Skeletal muscle cell (primary cell): ENCODE data around the gene RASA3.
"Not testable (repeated sequence)": the region's sequence is repeated elsewhere in the genome, so short reads cannot be mapped to it uniquely, and the experiment has no call there.

Experiments used
- DNase-seq: peaks from one replicate; pipeline ENCODE4 v3.0.0-alpha.2; 2010; ENCODE audit warnings: low read depth
- H3K4me3 ChIP-seq: 2 replicates; pipeline ENCODE4 v1.5.1; 2011; ENCODE audit warnings: low read depth, mild to moderate bottlenecking, control low read depth, low read length, moderate library complexity

The RASA3 gene

GRCh38 chr13:114157869-114158495 lies 25.6 kb upstream of the RASA3 start:
- no peak overlapping the region for H3K4me3 ChIP-seq
- no peak for DNase-seq

GRCh38 chr13:114155926-114156883 lies 23.8 kb upstream of the RASA3 start:
- no peak overlapping the region for H3K4me3 ChIP-seq
- no peak for DNase-seq

- no peak for DNase-seq
Observed at GRCh38 chr13:114155320-114155719, 22.9 kb upstream of the RASA3 start.

GRCh38 chr13:114154476-114154875 lies 22.1 kb upstream of the RASA3 start:
- H3K4me3 ChIP-seq: no peak overlapping the region
- no peak for DNase-seq

More at GRCh38 chr13:114155320-114155719, 22.9 kb upstream of the RASA3 start:
- no peak overlapping the region for H3K4me3 ChIP-seq

GRCh38 chr13:114153485-114154080 lies 21.2 kb upstream of the RASA3 start:
- no peak for DNase-seq
- no peak overlapping the region for H3K4me3 ChIP-seq

- no peak for DNase-seq
Observed at GRCh38 chr13:114152831-114153371, 20.5 kb upstream of the RASA3 start.

GRCh38 chr13:114152285-114152645 lies 19.8 kb upstream of the RASA3 start:
- H3K4me3 ChIP-seq: no peak overlapping the region
- no peak for DNase-seq

More at GRCh38 chr13:114152831-114153371, 20.5 kb upstream of the RASA3 start:
- H3K4me3 ChIP-seq: no peak overlapping the region

GRCh38 chr13:114151565-114152284 lies 19.3 kb upstream of the RASA3 start:
- no peak overlapping the region for H3K4me3 ChIP-seq
- DNase-seq: no peak

GRCh38 chr13:114151031-114151430 lies 18.6 kb upstream of the RASA3 start:
- H3K4me3 ChIP-seq: no peak overlapping the region
- no peak for DNase-seq

- DNase-seq: no peak
- H3K4me3 ChIP-seq: no peak overlapping the region
Observed at GRCh38 chr13:114149774-114150740, 17.6 kb upstream of the RASA3 start.

- not testable (repeated sequence) for H3K4me3 ChIP-seq, DNase-seq
Observed at GRCh38 chr13:114148886-114149285, 16.5 kb upstream of the RASA3 start.

- H3K4me3 ChIP-seq: no peak overlapping the region
- DNase-seq: no peak
Observed at GRCh38 chr13:114148521-114148855, 16.1 kb upstream of the RASA3 start.

GRCh38 chr13:114147803-114148520 lies 15.5 kb upstream of the RASA3 start:
- H3K4me3 ChIP-seq: no peak overlapping the region
- DNase-seq: no peak

- DNase-seq: no peak
- no peak overlapping the region for H3K4me3 ChIP-seq
Observed at GRCh38 chr13:114146629-114147028, 14.2 kb upstream of the RASA3 start.

GRCh38 chr13:114146173-114146572 lies 13.8 kb upstream of the RASA3 start:
- no peak overlapping the region for H3K4me3 ChIP-seq
- DNase-seq: no peak

- no peak overlapping the region for H3K4me3 ChIP-seq
- no peak for DNase-seq
Observed at GRCh38 chr13:114145722-114146121, 13.3 kb upstream of the RASA3 start.

GRCh38 chr13:114145256-114145655 lies 12.8 kb upstream of the RASA3 start:
- H3K4me3 ChIP-seq: no peak overlapping the region
- DNase-seq: no peak
